NK-92 (cell line): ENCODE data around the gene PMVK.
"Not testable (repeated sequence)": the region's sequence is repeated elsewhere in the genome, so short reads cannot be mapped to it uniquely, and the experiment has no call there.

ENCODE experiments used
- DNase-seq: peaks from one replicate; lab custom pipeline; 2025; ENCODE audit not compliant: unreplicated experiment; lab: John Stamatoyannopoulos, UW

The PMVK gene

DNA sequence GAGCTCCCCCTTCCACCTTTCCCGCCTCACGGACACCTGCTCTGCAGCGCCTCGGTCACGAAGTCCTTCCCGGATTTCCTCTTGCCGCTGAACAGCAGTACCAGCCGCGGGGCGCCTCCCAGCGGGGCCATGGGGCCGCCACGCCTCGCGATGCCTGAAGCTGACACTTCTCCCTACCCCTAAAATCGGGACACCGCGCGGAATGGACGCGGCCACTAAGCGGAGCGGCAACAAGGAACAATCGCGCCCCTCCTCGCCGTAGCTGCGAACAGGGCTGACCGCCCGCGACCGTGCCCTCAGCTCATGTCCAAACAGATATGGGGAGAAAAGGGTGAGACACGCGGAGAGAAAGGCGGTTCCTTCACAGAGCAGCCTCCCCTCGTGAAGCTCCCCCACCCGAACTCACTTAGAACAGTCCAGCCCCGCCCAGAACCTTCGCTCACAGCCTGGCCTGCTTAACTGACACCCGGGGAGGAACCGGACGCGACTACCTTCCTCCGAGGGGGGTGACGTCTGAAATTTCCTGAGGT, at the start of gene PMVK:
TSS of gene PMVK (minus strand) at position 165 of the 530 bp plus-strand sequence. CDS start at position 131, 34 bp downstream.
- DNase-seq: peak; percentile 68

DNA sequence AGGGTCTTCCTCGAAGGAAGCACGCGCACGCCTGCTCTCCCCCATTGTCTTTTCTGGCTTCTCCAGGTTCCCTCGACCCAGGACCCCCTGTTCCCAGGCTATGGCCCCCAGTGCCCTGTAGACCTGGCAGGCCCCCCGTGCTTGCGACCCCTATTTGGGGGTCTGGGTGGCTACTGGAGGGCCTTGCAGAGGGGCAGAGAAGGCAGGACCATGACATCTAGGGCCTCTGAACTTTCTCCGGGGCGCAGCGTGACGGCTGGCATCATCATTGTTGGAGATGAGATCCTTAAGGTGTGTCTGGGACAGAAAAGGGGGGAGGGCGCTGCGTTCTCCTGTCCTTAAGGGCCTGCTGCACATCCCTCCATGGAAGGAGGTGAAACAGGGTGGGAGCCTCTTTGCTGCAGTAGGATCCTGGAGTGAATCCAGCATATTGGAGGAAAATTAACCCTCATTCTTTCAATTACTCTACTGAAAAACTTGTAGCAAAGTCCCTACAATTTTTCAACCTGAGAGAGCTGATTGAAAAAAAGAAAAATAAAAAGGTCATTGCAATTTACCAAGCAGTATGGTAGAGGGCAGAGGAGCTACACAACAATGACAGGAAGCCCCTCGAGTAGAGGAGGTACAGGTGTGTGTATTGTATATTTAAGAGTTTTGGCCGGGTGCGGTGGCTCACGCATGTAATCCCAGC, 47.4 kb upstream of the PMVK start:
- DNase-seq: no peak

DNA sequence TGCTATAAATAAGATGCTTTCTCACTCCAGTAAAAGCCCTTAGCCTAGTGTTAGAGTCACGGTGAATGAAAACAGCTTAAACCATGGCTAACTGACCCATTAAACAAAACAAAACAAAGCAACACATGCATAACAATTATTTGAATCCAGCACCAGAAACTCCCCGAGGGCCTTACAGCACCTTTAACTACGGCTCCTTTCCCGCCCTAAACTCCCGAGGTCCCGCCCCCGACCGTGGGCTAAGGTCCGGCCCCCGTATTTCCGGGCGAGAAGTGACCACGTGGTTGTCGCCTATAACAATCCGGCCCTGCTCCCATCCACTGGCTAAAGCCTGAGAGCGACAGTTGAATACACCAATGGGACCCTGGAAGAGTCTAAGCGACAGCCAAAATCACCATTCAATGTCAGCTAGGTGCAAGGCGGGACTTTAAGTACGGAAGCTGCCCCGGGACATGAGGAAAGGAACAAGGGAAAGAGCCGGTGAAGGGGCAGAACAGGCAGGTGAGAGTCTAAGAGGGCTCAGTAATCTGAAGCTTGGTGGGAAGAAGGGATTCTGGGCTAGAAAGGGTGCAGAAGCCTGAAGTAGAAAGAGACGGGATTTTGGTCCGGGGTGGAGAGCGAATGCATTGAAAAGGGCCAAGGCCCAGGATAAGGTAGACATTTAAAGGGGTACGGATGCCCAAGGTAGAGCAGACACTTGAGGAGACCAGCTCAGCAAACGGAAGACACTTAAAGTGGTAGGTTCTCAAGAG, 46.6 kb upstream of the PMVK start, which contains the start of gene FLAD1:
TSS of gene FLAD1 (plus strand) at position 448 of the 752 bp plus-strand sequence. CDS start 351 bp downstream, outside the sequence.
- DNase-seq: peak; percentile 80

DNA sequence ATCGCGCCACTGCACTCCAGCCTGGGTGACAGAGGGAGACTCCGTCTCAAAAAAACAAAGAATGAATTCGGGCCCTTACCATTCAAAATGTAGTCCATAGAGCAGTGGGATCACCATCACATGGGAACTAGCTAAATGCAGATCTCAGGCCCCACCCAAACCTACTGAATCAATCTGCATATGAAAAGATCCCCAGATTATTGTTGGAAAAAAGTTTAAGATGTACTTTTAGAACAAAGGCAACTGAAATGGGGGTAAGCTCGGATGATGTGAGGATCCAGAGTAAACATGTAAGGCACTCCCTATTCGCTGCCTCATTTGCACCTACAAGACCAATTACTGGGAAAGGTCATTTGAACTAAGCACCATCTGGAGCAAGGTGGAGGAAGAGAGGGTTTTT, 45.8 kb upstream of the PMVK start:
- no peak for DNase-seq

DNA sequence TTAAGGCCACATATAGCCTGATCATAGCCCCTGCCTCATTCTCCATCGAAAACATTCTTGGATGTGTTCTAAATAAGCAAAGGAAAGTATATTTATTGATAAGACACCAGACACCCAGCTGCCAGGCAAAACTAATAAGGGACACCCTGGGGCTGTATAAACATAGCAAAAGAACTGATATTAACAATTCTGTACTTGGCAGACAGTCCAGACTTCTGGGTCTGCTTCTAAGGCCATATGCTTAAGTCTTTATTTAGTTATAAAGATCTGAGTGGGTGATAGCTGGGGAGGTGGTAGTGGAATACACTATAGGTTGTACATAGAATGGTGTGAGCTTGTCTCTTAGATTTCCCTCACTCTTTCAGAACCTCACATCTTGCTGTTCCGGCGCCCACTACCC, 41.8 kb upstream of the PMVK start:
- DNase-seq: no peak

DNA sequence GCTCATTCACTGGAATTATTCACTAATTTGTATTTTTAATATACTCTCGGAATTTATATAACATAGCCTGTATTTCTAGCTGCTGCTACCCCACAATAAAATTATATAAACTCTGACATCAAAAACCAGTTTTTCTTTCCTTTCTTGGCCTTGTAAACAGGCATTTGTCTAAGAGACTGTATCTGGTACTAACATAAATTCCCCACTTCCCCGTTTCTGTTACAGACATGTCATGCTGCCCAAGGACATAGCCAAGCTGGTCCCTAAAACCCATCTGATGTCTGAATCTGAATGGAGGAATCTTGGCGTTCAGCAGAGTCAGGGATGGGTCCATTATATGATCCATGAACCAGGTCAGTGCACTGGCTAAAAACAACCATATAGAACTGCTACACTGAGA, 41.2 kb upstream of the PMVK start:
- DNase-seq: not testable (repeated sequence)

DNA sequence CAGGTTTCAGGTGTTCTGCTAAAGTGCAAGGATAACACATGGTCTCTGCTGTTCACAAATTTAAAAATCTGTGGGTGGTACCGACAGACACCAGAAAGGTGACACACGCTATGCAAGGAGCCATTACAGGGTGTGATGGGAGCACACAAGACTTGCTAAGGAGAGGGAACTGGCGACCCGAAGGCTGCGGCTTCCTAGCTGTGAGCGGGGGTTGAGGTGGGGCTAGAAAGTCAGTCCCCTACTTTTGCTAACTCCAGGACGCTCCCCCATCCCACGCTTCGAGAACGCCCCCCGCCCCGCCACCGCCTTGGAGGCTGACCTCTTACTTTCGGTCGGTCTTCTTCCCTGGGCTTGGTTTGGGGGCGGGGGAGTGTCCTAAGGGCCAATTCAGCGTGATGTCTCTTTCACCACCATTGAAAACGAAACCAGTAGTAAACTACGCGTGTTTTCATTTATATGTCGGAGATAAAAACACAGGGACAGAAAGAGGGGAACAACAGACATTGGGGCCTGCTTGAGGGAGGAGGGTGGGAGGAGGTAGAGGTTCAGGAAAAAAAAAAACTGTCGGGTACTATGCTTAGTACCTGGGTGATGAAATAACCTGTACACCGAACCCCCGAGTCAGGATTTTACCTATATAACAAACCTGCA, 39.0 kb upstream of the PMVK start:
- no peak for DNase-seq

DNA sequence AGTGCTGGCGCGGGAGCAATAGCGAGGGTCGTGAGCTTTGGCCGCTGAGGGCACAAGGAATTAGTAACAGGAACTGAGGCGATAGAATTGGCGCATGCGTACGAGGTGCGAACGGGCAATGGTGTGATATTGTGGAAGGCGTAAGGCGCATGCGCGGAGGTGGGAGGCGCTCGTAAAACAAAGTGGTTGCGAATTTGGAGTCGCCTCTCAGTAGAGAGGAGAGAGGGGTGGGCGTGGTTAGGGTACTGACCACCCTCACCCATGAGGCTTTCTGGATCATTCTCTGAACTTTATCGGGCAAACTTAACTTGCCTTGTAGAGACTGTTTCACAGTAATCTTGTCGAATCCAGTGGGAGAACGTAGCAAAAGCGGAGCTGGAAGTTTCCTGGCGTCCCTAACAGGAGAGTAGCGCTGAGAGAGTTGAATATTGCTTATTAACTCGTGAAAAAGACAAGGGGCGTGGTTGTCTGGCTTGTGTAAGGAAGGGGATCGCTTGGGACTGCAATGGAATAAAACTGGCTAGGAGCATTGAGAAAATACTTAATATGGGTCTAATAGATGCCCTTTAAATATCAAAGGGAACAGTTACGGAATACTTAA, 38.4 kb upstream of the PMVK start:
- DNase-seq: peak; percentile 81

DNA sequence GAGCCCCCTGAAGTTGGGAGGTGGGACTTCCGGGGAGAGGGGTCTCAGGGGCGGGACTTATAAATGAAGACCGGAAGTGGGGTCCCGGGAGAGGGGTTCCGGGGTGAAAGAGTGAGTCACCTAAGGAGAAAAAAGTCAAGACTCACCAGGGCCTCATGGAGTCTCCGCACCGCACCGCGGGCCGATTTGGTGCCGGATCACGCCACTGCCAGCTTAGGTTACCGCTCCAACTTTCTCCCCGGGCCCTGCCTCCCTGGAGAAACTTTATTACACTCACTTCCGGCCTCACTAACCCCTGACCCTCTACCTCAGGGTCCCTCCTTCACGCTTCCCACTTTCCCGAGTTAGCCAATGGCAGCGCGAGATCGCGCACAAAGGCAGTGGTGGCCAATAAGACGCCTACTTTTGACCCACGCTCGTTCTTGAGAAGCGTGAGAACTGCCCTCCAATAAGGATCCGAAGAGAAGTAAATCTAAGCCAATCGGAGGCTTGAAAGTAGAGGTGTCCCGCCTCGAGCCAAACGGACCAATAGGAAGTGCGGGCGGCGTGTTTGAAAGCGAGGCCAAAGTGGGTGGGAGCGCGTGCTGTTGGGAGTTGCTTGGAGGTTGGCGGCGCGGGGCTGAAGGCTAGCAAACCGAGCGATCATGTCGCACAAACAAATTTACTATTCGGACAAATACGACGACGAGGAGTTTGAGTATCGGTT, 37.7 kb upstream of the PMVK start, which contains the start of gene CKS1B:
TSS of gene CKS1B (plus strand) at position 580 of the 706 bp plus-strand sequence. CDS start at position 645, 65 bp downstream.
- DNase-seq: peak; percentile 82

DNA sequence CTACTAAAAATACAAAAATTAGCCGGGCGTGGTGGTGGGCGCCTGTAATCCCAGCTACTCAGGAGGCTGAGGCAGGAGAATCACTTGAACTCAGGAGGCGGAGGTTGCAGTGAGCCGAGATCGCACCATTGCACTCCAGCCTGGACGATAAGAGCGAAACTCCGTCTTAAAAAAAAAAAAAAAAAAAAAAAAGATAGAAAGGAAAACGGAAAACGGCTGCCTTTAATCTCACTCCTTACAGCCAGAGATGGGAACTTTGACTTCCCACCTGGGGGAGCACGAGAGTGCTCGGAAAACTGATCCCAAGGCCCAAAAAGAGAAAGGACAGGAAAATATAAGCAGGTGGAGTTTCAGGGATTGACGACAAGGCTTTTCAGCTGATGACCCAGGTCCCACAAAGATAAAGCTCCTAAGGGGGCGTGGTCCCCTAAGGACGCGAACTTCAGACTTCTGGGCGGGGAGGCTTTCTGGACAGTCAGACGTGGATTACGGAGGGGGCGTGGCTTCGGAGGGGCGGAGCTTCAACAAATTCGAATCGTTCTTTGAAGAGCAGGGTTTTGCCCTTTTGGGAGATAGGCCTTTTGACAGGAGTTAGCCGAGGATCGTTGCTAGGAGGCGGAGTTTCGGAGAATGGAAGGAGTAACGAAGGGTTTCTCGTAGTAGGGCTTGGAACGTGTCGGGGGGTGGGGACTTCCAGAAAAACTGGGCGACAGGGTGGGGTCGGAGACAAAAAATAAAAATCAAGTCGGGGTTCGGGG, 37.0 kb upstream of the PMVK start:
- peak; percentile 20 for DNase-seq

DNA sequence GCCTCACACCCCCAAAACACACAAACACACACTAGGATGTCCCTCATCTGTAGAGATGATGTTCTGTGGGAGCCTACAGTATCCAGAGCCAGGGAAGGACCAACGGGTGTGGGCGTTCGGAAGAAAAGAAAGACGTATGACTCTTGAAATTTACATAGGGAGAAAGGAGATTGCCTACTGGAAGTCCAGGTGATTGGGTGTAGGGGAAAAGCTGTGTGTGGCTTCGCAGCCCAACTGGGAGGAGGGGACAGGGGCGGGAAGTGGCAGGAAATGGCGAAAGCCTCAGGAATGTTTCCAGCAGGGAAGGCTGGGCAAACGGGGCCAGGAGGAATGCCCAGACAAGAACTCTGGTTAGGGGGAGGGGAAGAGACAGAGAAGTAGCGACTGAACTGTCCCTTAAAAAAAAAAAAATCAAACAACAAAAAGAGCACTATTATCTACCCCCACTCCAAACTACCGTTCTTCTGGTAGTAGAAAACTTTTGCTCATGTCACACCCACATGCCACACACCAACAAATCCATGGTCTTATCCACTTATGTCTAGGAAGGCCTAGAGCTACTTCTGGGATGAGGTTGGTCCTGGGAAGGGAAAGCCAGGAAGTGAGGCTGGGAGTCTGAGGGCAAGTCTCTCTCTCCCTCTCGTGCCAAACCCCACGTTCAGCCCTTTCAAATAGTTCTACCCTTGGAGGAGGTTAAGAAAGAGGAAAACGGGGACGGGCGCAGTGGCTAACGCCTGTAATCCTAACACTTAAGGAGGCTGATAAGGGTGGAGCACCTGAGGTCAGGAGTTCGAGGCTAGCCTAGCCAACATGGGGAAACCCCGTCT, 36.2 kb upstream of the PMVK start:
- DNase-seq: no peak

DNA sequence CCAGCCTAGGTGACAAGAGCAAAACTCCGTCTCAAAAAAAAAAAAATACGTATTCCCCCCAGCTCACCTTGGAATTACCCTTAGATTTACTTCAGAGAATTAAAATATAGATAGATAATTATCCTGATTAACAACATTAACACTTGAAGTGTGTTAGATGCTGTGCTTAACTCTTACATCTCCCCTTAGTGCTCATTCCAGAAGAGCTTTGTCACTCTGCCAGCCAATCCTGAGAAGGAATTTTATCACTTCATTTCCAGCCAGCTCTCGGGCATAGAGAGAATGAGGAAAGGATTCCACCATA, 35.6 kb upstream of the PMVK start:
- DNase-seq: no peak

DNA sequence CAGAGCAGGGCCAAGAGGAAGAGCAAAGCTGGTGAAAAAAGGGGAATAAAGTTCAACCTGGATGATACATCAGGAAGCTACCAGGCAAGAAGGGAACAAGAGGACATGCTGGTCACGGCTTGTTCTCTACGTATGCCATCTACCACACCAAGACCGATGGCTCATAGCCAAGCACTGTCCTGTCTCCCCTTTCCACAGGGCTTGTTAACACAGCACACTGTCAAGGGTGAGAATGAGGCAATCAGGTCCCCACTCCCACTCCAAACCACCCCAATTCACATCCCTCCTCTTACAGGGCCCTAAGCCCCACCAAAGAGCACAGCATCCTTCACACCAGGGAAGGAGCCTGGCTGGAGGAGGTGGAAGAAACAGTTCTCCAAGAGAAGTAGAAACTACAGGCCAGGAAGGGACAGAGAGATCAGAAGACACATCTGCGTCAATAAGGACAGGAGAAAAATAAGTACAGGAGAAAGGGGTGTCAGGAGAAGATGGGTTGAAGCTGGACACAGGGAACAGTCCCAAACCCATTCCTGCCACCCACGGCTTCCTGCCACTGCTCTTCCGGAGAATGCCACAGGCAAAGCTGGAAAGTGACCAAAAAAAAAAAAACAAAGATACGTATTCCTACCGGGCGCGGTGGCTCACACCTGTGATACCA, 35.0 kb upstream of the PMVK start:
- DNase-seq: no peak

DNA sequence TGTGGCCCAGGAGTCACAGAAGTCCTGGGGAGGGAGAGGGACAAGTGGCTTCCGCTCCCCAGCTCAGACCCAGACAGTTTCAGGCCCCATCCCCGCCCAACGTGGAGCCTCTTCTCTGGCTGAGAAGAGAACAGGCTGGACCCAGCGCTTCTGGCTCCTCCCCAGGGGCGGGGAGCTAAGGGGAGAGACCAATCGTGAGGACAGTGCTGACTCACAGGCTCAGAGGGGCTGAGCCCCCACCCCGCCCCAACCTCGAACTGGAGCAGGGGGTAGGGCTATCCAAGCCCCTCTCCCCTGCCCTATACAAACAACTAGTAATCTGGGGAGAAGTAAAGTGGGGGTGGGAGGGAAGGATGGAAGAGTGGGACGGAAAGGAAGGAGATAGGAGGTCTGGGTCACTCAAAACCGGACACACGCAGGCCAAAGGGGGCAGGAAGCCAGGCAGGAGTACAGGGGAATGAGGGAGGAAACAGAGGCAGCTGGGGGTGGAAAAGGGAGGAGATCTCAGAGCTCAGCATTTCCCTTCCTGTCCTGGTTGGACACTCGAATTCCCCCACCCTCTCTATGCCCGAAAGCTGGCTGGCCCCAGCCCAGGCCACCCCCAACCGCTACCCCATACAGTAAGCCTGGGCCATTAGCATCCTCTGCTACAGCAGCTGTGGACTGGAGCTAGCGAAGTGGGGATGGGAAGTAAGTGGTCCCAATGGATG, 34.3 kb upstream of the PMVK start, which contains the start of gene SHC1:
TSS of gene SHC1 (minus strand) at position 117 of the 710 bp plus-strand sequence. CDS start 221 bp downstream, outside the sequence.
- DNase-seq: no peak

DNA sequence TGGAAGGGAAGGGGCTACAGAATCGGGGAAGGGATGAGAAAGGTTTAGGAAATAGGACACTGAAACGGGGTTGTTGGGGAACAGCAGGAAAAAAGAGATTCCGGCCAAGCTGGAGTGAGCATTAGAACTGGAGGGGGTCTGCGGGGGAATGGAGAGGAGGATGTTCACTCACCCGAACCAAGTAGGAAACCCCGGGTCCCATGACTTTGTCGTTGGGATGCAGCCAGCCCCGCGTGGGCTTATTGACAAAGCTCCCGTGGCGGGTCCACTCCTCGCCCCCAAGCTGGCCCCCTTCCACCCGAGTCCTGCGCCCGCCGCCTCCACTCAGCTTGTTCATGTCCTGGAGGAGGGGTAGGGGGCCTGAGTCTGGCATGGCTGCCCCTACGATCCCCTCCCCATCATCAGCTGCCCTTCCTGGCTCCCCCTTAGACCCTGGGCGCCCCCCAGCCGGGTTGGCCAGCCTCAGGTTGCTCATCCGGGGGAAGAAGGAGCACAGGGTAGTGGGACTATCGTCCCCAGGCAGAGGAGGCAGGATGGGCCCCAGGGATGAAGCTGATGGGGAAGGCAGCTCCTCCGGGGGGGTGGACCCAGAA, 33.4 kb upstream of the PMVK start:
- no peak for DNase-seq

DNA sequence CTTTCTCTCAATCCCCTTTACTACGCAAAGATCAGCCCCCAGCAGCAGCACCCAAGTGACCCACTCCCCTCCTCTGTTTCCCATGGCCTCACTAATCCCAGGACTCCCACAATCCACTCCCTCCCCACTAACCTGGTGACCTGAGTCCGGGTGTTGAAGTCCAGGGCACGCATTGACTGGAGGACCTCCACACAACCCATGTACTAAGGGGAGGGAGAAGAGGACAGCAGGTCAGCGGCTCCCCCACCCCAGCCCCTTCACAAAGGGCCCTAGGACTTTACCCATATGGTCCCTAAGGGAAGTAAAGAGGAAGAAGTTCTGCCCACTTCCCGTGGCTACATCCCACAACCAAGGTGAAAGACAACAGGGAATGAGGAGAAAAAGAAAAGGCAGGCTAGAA, 32.7 kb upstream of the PMVK start:
- DNase-seq: no peak

DNA sequence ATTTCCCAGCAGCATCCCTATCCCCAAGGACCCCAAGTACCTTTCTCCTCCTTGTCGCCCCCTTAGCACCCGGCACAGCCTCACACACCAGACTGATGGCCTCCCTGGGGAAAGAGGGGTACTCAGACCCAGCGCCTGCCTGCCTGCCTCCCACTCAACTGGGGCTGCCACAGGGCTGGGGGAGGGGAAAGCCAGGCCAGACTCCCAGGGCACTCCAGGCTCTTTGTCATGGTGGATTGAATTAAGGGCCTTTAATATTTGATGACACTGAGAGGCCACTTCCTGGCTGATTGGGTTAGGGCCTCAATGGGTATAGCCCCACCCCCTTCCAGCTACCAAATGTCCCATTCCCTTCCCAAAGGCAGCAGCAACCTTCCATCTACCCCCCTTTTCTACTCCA, 32.2 kb upstream of the PMVK start:
- no peak for DNase-seq
